ENCODE results near the gene SCFD1. TPM values are rescaled to one million over a fixed set of nuclear protein-coding genes. Genes with fewer than 3 reads are reported as not detected.

Gene SCFD1
- 44.6 and 65.1 TPM in 2 replicates for total RNA-seq (2014; rRNA removed; shearing (Covaris generic))
- 71.4 and 72.6 TPM in 2 replicates for total RNA-seq (2022)
- percentile 87 among the genes with signal in this experiment for Bru-seq, nascent RNA
- BruChase-seq, experiment 1, labeled RNA remaining after a 6-hour chase: percentile 70 among the genes with signal in this experiment
- BruChase-seq, experiment 2, labeled RNA remaining after a 2-hour chase: percentile 71 among the genes with signal in this experiment
- long read RNA-seq, transcript SCFD1-207 (24 exons, 2,058 nt): minor isoform, 18 of 80 reads
- long read RNA-seq, transcript SCFD1-203 (25 exons, 2,359 nt): major isoform, 43 of 80 reads
- long read RNA-seq, partial matches to known transcripts: 2 of 80 reads
- long read RNA-seq, other reads (novel, unspliced or antisense): 16 of 80 reads

GRCh38 chr14:30621940-30622830 lies at the start of gene SCFD1:
TSS of gene SCFD1 (plus strand) at chr14:30622319. CDS start at chr14:30622339, 20 bp downstream.
- peaks cover 29% of the 10 kb centered on the region for H3K36me3 ChIP-seq (ENCODE audit: insufficient read depth, low read length)
- BruUV-seq (replicated peaks): no TSS peak
- intact Hi-C loops (cut with micrococcal nuclease; ENCODE audit: unreplicated experiment): loop anchor here (1.0 to 10.0 kb wide), 2 partner anchors 63 to 1583 kb away; partner anchors contain the start of genes G2E3, RNU6-7 and RNU6-8
- no peaks in the 10 kb centered on the region for H3K9me3 ChIP-seq (ENCODE audit: low read length)
- peaks cover 48% of the 10 kb centered on the region for H3K79me2 ChIP-seq (ENCODE audit: insufficient read depth, low read depth, low read length)
- H3K4me2 ChIP-seq (ENCODE audit: low read length): peak within 1 kb of the TSS; percentile 93
- peak within 1 kb of the TSS; percentile 81 for H3K4me3 ChIP-seq (ENCODE audit: low read depth, low read length, poor library complexity, severe bottlenecking)
- DNase-seq (ENCODE audit: low spot score): peak; percentile 95
- H3K9me2 ChIP-seq (ENCODE audit: insufficient read depth, low read length): no peaks in the 10 kb centered on the region
- TF ChIP-seq, protein P1, sequence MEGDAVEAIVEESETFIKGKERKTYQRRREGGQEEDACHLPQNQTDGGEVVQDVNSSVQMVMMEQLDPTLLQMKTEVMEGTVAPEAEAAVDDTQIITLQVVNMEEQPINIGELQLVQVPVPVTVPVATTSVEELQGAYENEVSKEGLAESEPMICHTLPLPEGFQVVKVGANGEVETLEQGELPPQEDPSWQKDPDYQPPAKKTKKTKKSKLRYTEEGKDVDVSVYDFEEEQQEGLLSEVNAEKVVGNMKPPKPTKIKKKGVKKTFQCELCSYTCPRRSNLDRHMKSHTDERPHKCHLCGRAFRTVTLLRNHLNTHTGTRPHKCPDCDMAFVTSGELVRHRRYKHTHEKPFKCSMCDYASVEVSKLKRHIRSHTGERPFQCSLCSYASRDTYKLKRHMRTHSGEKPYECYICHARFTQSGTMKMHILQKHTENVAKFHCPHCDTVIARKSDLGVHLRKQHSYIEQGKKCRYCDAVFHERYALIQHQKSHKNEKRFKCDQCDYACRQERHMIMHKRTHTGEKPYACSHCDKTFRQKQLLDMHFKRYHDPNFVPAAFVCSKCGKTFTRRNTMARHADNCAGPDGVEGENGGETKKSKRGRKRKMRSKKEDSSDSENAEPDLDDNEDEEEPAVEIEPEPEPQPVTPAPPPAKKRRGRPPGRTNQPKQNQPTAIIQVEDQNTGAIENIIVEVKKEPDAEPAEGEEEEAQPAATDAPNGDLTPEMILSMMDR (conservative IDR thresholded peaks at IDR 0.05; ENCODE audit: low read length): no peak
- TF ChIP-seq EZH2phosphoT487 (IDR thresholded peaks at IDR 0.05; ENCODE audit: borderline replicate concordance, low read depth, low read length): no peak
- H4K20me1 ChIP-seq (ENCODE audit: insufficient read depth, low read length): no peaks in the 10 kb centered on the region
- peaks cover 28% of the 10 kb centered on the region for H3K4me1 ChIP-seq (ENCODE audit: insufficient read depth, low read length, poor library complexity, severe bottlenecking)
- ChIA-PET POLR2A (interaction anchor here (0.6 to 3.4 kb wide), 23 partner anchors 10 to 586 kb away, joined by 3 to 10 read pairs (median 4); partner anchors contain the start of genes G2E3 and HECTD1), CTCF (ENCODE audit: unreplicated experiment) (no interaction called here)
- H2AFZ ChIP-seq (ENCODE audit: low read length): peak within 1 kb of the TSS; percentile 70
- peak within 1 kb of the TSS; percentile 74 for H3K27ac ChIP-seq (ENCODE audit: low read depth, low read length, poor library complexity, severe bottlenecking)

DNA sequence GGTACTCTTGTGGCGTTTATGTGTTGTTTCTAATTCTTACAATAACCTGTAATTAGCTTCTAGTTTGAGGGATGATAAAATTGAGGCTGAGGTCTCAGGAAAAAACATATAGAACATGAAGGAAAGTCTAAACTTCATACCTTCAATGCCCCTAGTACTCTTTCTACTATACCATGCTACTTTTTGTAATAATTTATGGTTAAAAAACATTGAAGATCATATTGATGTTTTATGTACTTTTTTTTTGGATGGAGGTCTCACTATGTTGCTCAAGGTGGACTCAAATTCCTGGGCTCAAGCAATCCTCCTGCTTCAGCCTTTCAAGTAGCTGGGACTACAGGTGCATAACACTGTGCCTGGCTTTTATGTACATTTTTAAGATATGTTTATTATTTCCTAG lies 49.3 kb upstream of the SCFD1 start:
- DNase-seq (ENCODE audit: low spot score): no peak
- TF ChIP-seq EZH2phosphoT487 (IDR thresholded peaks at IDR 0.05; ENCODE audit: borderline replicate concordance, low read depth, low read length): no peak
- TF ChIP-seq, protein P1 (conservative IDR thresholded peaks at IDR 0.05; ENCODE audit: low read length): no peak
- H3K4me2 ChIP-seq (ENCODE audit: low read length): no peak overlapping the region
- H3K4me1 ChIP-seq (ENCODE audit: insufficient read depth, low read length, poor library complexity, severe bottlenecking): peaks cover 16% of the 10 kb centered on the region
- H4K20me1 ChIP-seq (ENCODE audit: insufficient read depth, low read length): peaks cover 44% of the 10 kb centered on the region; the same call in 1 of the 2 replicates
- H2AFZ ChIP-seq (ENCODE audit: low read length): no peak overlapping the region
- ChIA-PET POLR2A (interaction anchor here (0.6 to 1.4 kb wide), 3 partner anchors 9 to 402 kb away, joined by 3 read pairs; no protein-coding TSS in a partner anchor), CTCF (ENCODE audit: unreplicated experiment) (no interaction called here)
- BruUV-seq (replicated peaks): no TSS peak
- no peak overlapping the region for H3K4me3 ChIP-seq (ENCODE audit: low read depth, low read length, poor library complexity, severe bottlenecking)
- peaks cover 100% of the 10 kb centered on the region for H3K79me2 ChIP-seq (ENCODE audit: insufficient read depth, low read depth, low read length)
- H3K9me3 ChIP-seq (ENCODE audit: low read length): no peaks in the 10 kb centered on the region
- intact Hi-C loops (cut with micrococcal nuclease; ENCODE audit: unreplicated experiment): no loop called here
- no peak overlapping the region for H3K27ac ChIP-seq (ENCODE audit: low read depth, low read length, poor library complexity, severe bottlenecking)
- no peaks in the 10 kb centered on the region for H3K9me2 ChIP-seq (ENCODE audit: insufficient read depth, low read length)
- H3K36me3 ChIP-seq (ENCODE audit: insufficient read depth, low read length): peaks cover 39% of the 10 kb centered on the region
